Measurements from ENCODE around the gene FER. TPM values are rescaled to one million over a fixed set of nuclear protein-coding genes. Genes with fewer than 3 reads are reported as not detected.
A peak's percentile ranks its signal among the peaks of the same experiment; 100 is the strongest.

FER gene
- total and polyA plus RNA-seq, 2 donors = 2.8 to 8.8 TPM

- Histone ChIP-seq H3K9me3 (ENCODE audit: control insufficient read depth in 2 of 2, insufficient read depth in 1 of 2, low read length in 1 of 2) (no peaks in the 10 kb centered on the region), H3K27ac (ENCODE audit: low read depth in 1 of 2, low read length in 1 of 2) (no peak overlapping the region), H3K36me3 (ENCODE audit: control insufficient read depth in 2 of 2, insufficient read depth in 2 of 2, low read length in 1 of 2) (no peaks in the 10 kb centered on the region), H3K27me3 (ENCODE audit: control insufficient read depth in 2 of 2, insufficient read depth in 1 of 2, low read length in 1 of 2) (no peaks in the 10 kb centered on the region), H3K4me1 (ENCODE audit: control insufficient read depth in 2 of 2, insufficient read depth in 2 of 2, low read length in 2 of 2) (no peaks in the 10 kb centered on the region), H3K4me3 (ENCODE audit: low read length in 2 of 2) (no peak overlapping the region)
- WGBS = 84% methylated on average over 5 of the region's 5 CpGs
- DNase-seq (ENCODE audit: low read depth in 6 of 9, low spot score in 9 of 9) = no peak
These were observed 358.1 kb downstream of the FER start for GRCh38 chr5:109105631-109106267.

GRCh38 chr5:109111680-109112079 is 364.0 kb downstream of the FER start:
- H3K27me3 ChIP-seq (ENCODE audit: control insufficient read depth in 2 of 2, insufficient read depth in 1 of 2, low read length in 1 of 2) = no peaks in the 10 kb centered on the region
- no peak overlapping the region for H3K27ac ChIP-seq (ENCODE audit: low read depth in 1 of 2, low read length in 1 of 2)
- 98% methylated on average over 2 of the region's 2 CpGs for WGBS
- H3K4me1 ChIP-seq (ENCODE audit: control insufficient read depth in 2 of 2, insufficient read depth in 2 of 2, low read length in 2 of 2) = no peaks in the 10 kb centered on the region
- H3K9me3 ChIP-seq (ENCODE audit: control insufficient read depth in 2 of 2, insufficient read depth in 1 of 2, low read length in 1 of 2) = no peaks in the 10 kb centered on the region
- no peaks in the 10 kb centered on the region for H3K36me3 ChIP-seq (ENCODE audit: control insufficient read depth in 2 of 2, insufficient read depth in 2 of 2, low read length in 1 of 2)
- no peak overlapping the region for H3K4me3 ChIP-seq (ENCODE audit: low read length in 2 of 2)
- DNase-seq (ENCODE audit: low read depth in 6 of 9, low spot score in 9 of 9) = no peak

GRCh38 chr5:109113608-109114007 is 365.9 kb downstream of the FER start:
- H3K27ac ChIP-seq (ENCODE audit: low read depth in 1 of 2, low read length in 1 of 2) = no peak overlapping the region
- no peak overlapping the region for H3K4me3 ChIP-seq (ENCODE audit: low read length in 2 of 2)
- H3K27me3 ChIP-seq (ENCODE audit: control insufficient read depth in 2 of 2, insufficient read depth in 1 of 2, low read length in 1 of 2) = no peaks in the 10 kb centered on the region
- H3K36me3 ChIP-seq (ENCODE audit: control insufficient read depth in 2 of 2, insufficient read depth in 2 of 2, low read length in 1 of 2) = no peaks in the 10 kb centered on the region
- WGBS = 99% methylated on average over 3 of the region's 3 CpGs
- H3K4me1 ChIP-seq (ENCODE audit: control insufficient read depth in 2 of 2, insufficient read depth in 2 of 2, low read length in 2 of 2) = no peaks in the 10 kb centered on the region
- H3K9me3 ChIP-seq (ENCODE audit: control insufficient read depth in 2 of 2, insufficient read depth in 1 of 2, low read length in 1 of 2) = no peaks in the 10 kb centered on the region
- DNase-seq (ENCODE audit: low read depth in 6 of 9, low spot score in 9 of 9) = no peak

- Histone ChIP-seq H3K4me1 (ENCODE audit: control insufficient read depth in 2 of 2, insufficient read depth in 2 of 2, low read length in 2 of 2) (no peaks in the 10 kb centered on the region), H3K27me3 (ENCODE audit: control insufficient read depth in 2 of 2, insufficient read depth in 1 of 2, low read length in 1 of 2) (no peaks in the 10 kb centered on the region)
- 97% methylated on average over 3 of the region's 3 CpGs for WGBS
These were observed 373.5 kb downstream of the FER start for GRCh38 chr5:109121225-109121624.

GRCh38 chr5:109125755-109126429 is 378.2 kb downstream of the FER start:
- no peaks in the 10 kb centered on the region for H3K4me1 ChIP-seq (ENCODE audit: control insufficient read depth in 2 of 2, insufficient read depth in 2 of 2, low read length in 2 of 2)
- 93% methylated on average over 6 of the region's 6 CpGs for WGBS
- DNase-seq (ENCODE audit: low read depth in 6 of 9, low spot score in 9 of 9) = peak in 6 of 9 donors; percentile 11 to 72 (median 26)
- H3K27me3 ChIP-seq (ENCODE audit: control insufficient read depth in 2 of 2, insufficient read depth in 1 of 2, low read length in 1 of 2) = no peaks in the 10 kb centered on the region
- H3K4me3 ChIP-seq (ENCODE audit: low read length in 2 of 2) = no peak overlapping the region
- H3K36me3 ChIP-seq (ENCODE audit: control insufficient read depth in 2 of 2, insufficient read depth in 2 of 2, low read length in 1 of 2) = no peaks in the 10 kb centered on the region
- H3K27ac ChIP-seq (ENCODE audit: low read depth in 1 of 2, low read length in 1 of 2) = peak overlapping the region in 1 of 2 donors; percentile 87
- no peaks in the 10 kb centered on the region for H3K9me3 ChIP-seq (ENCODE audit: control insufficient read depth in 2 of 2, insufficient read depth in 1 of 2, low read length in 1 of 2)

More at GRCh38 chr5:109121225-109121624, 373.5 kb downstream of the FER start:
- Histone ChIP-seq H3K36me3 (ENCODE audit: control insufficient read depth in 2 of 2, insufficient read depth in 2 of 2, low read length in 1 of 2) (no peaks in the 10 kb centered on the region), H3K27ac (ENCODE audit: low read depth in 1 of 2, low read length in 1 of 2) (no peak overlapping the region), H3K9me3 (ENCODE audit: control insufficient read depth in 2 of 2, insufficient read depth in 1 of 2, low read length in 1 of 2) (no peaks in the 10 kb centered on the region), H3K4me3 (ENCODE audit: low read length in 2 of 2) (no peak overlapping the region)
- DNase-seq (ENCODE audit: low read depth in 6 of 9, low spot score in 9 of 9) = no peak

DNA sequence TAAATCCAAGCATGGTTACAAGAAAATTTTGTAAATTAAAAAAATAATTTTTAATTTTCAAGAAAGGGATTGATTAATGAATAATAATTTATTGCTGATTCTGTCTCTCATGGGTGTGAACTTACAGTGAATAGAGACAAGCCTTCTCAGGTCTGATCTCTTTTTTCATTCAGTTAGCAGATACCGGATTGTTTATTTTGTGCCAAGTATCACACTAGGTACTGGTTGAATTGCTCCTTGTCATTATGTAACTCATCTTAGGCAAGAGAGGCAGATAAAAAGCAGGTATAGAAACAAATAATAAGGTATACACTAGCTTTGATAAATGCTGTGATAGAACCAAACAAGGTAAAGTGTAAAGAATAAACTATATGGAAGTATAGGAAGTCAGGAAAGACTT is 378.8 kb downstream of the FER start:
- Histone ChIP-seq H3K27me3 (ENCODE audit: control insufficient read depth in 2 of 2, insufficient read depth in 1 of 2, low read length in 1 of 2) (no peaks in the 10 kb centered on the region), H3K9me3 (ENCODE audit: control insufficient read depth in 2 of 2, insufficient read depth in 1 of 2, low read length in 1 of 2) (no peaks in the 10 kb centered on the region), H3K27ac (ENCODE audit: low read depth in 1 of 2, low read length in 1 of 2) (peak overlapping the region in 1 of 2 donors; percentile 87), H3K4me1 (ENCODE audit: control insufficient read depth in 2 of 2, insufficient read depth in 2 of 2, low read length in 2 of 2) (no peaks in the 10 kb centered on the region), H3K4me3 (ENCODE audit: low read length in 2 of 2) (no peak overlapping the region), H3K36me3 (ENCODE audit: control insufficient read depth in 2 of 2, insufficient read depth in 2 of 2, low read length in 1 of 2) (no peaks in the 10 kb centered on the region)
- DNase-seq (ENCODE audit: low read depth in 6 of 9, low spot score in 9 of 9) = no peak
- WGBS = 99% methylated on average over 1 of the region's 1 CpG

- H3K4me1 ChIP-seq (ENCODE audit: control insufficient read depth in 2 of 2, insufficient read depth in 2 of 2, low read length in 2 of 2) = no peaks in the 10 kb centered on the region
- 97% methylated on average over 2 of the region's 2 CpGs for WGBS
- no peak overlapping the region for H3K4me3 ChIP-seq (ENCODE audit: low read length in 2 of 2)
- H3K27me3 ChIP-seq (ENCODE audit: control insufficient read depth in 2 of 2, insufficient read depth in 1 of 2, low read length in 1 of 2) = no peaks in the 10 kb centered on the region
- no peaks in the 10 kb centered on the region for H3K9me3 ChIP-seq (ENCODE audit: control insufficient read depth in 2 of 2, insufficient read depth in 1 of 2, low read length in 1 of 2)
- DNase-seq (ENCODE audit: low read depth in 6 of 9, low spot score in 9 of 9) = no peak
- no peaks in the 10 kb centered on the region for H3K36me3 ChIP-seq (ENCODE audit: control insufficient read depth in 2 of 2, insufficient read depth in 2 of 2, low read length in 1 of 2)
- no peak overlapping the region for H3K27ac ChIP-seq (ENCODE audit: low read depth in 1 of 2, low read length in 1 of 2)
These were observed 389.2 kb downstream of the FER start for GRCh38 chr5:109136906-109137305.

DNA sequence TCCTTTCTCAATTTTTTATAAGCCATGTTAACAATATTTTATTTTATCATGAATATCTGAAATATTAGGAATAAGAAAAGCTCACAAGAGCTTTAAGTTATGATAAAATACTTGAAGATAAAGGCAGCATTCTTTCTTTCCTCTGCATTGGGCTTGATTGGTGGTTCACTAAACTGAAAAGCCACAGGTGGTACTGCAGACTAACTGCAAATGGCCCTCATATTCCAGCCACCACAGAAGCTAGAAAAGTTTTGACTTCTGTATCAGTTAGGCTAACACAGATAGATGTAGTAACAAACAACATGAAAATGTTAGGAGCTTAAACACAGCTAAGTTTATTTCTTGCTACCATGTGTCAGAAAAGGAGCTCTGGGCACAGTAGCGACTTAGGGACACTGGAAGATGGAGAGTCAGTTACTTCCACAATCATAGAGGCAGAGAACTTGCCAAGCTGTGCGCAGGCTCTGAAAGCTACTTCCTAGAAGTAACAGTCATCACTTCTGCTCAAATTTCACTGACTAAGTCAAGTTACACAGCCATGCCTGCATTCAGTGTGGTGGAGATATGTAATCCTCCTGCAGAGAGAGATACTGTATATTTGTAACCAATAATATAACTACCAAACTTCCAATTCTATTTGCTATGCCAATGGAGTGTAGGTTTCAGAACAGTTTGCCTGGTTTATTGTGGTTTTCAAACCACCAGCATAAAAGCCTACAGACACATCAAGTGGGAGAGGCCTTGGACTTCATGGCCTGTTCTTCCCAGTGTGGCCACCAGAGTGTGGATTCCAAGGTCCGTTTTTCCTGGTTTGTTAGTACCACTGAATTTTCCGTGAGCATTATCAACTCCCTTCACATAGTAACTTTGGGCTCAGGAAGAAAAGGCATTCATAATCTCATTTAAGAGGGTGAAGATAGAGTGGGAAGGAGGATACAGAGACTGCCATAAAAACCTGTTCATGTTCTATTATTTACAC is 393.8 kb downstream of the FER start:
- Histone ChIP-seq H3K4me3 (ENCODE audit: low read length in 2 of 2) (no peak overlapping the region), H3K9me3 (ENCODE audit: control insufficient read depth in 2 of 2, insufficient read depth in 1 of 2, low read length in 1 of 2) (no peaks in the 10 kb centered on the region), H3K36me3 (ENCODE audit: control insufficient read depth in 2 of 2, insufficient read depth in 2 of 2, low read length in 1 of 2) (no peaks in the 10 kb centered on the region), H3K27ac (ENCODE audit: low read depth in 1 of 2, low read length in 1 of 2) (no peak overlapping the region), H3K27me3 (ENCODE audit: control insufficient read depth in 2 of 2, insufficient read depth in 1 of 2, low read length in 1 of 2) (no peaks in the 10 kb centered on the region), H3K4me1 (ENCODE audit: control insufficient read depth in 2 of 2, insufficient read depth in 2 of 2, low read length in 2 of 2) (no peaks in the 10 kb centered on the region)
- WGBS = 96% methylated on average over 4 of the region's 4 CpGs
- DNase-seq (ENCODE audit: low read depth in 6 of 9, low spot score in 9 of 9) = no peak

GRCh38 chr5:109143031-109143430 is 395.3 kb downstream of the FER start:
- no peaks in the 10 kb centered on the region for H3K9me3 ChIP-seq (ENCODE audit: control insufficient read depth in 2 of 2, insufficient read depth in 1 of 2, low read length in 1 of 2)
- H3K27me3 ChIP-seq (ENCODE audit: control insufficient read depth in 2 of 2, insufficient read depth in 1 of 2, low read length in 1 of 2) = no peaks in the 10 kb centered on the region
- no peak overlapping the region for H3K4me3 ChIP-seq (ENCODE audit: low read length in 2 of 2)
- DNase-seq (ENCODE audit: low read depth in 6 of 9, low spot score in 9 of 9) = no peak
- H3K4me1 ChIP-seq (ENCODE audit: control insufficient read depth in 2 of 2, insufficient read depth in 2 of 2, low read length in 2 of 2) = no peaks in the 10 kb centered on the region
- H3K36me3 ChIP-seq (ENCODE audit: control insufficient read depth in 2 of 2, insufficient read depth in 2 of 2, low read length in 1 of 2) = no peaks in the 10 kb centered on the region
- no peak overlapping the region for H3K27ac ChIP-seq (ENCODE audit: low read depth in 1 of 2, low read length in 1 of 2)
